ENCODE measurements around the gene ZNF526. TPM values are rescaled to one million over a fixed set of nuclear protein-coding genes. Genes with fewer than 3 reads are reported as not detected.

Gene ZNF526, protein sequence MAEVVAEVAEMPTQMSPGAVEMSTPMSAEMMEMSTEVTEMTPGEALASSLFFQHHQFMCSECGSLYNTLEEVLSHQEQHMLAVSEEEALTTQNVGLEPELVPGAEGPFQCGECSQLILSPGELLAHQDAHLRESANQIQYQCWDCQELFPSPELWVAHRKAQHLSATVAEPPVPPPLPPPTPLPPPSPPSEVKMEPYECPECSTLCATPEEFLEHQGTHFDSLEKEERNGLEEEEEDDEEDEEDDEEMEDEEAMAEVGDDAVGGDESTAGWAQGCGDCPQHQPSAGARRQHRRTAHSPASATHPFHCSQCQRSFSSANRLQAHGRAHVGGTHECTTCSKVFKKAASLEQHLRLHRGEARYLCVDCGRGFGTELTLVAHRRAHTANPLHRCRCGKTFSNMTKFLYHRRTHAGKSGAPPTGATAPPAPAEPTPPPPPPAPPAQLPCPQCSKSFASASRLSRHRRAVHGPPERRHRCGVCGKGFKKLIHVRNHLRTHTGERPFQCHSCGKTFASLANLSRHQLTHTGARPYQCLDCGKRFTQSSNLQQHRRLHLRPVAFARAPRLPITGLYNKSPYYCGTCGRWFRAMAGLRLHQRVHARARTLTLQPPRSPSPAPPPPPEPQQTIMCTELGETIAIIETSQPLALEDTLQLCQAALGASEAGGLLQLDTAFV
- polyA plus RNA-seq (2011; rRNA removed) (4.6 and 5.4 TPM in 2 replicates), polyA minus RNA-seq (2011; rRNA and poly(A)+ RNA removed) (14.3 and 16.1 TPM in 2 replicates)

DNA sequence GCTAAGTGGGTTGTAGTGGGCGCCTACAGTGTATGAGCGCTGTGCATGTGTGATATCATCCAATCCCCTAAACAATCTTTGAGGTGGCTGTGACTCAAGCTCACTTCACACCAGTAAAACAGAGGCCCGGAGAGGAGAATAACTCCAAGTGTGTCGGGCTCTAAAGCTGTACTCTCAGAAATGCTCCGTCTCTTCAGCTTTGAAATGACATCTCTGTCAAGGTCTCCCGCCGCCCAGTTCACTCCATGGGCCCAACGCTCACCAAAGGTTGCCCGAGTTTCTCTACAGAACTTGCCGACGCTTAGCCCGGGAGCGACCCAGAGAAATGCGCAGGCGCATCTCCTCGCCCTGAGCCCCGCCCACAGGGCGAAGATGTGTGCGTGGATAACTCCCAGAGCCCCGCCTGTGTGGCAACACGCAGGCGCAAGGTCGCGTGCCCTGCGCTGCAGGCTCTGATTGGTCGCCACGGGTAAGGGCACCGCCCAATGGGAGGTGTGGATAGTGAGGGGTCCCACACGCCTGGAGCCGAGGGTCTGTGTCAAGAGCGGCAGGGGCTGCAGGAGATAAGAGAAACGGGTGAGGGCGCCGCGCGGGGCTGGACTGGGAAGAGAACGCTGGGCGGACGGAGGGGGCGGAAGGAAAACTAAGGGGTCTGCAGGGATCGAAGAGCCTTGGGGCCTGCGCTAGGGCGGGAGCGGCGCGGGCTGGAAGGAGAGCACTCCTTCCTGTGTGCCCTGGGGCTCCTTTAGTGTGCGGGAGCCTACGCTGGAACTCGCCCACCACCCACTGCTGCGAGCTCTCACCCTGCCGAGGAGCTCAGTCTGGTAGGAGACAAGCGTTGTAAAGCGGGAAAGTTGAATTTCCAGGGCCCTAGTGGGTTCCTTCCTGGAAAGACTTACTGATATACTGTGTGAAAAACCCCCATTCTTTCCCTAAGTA is at the start of gene ZNF526:
Gene ZNF526, plus strand, starts transcription at position 501 of the 939 bp plus-strand sequence. CDS start 4,092 bp downstream, outside the sequence.
- CTCF ChIA-PET: interaction anchor here (1.0 to 1.3 kb wide), 3 partner anchors 26 to 112 kb away, joined by 3 to 5 read pairs (median 3); no protein-coding TSS in a partner anchor
- TF ChIP-seq, protein P1, sequence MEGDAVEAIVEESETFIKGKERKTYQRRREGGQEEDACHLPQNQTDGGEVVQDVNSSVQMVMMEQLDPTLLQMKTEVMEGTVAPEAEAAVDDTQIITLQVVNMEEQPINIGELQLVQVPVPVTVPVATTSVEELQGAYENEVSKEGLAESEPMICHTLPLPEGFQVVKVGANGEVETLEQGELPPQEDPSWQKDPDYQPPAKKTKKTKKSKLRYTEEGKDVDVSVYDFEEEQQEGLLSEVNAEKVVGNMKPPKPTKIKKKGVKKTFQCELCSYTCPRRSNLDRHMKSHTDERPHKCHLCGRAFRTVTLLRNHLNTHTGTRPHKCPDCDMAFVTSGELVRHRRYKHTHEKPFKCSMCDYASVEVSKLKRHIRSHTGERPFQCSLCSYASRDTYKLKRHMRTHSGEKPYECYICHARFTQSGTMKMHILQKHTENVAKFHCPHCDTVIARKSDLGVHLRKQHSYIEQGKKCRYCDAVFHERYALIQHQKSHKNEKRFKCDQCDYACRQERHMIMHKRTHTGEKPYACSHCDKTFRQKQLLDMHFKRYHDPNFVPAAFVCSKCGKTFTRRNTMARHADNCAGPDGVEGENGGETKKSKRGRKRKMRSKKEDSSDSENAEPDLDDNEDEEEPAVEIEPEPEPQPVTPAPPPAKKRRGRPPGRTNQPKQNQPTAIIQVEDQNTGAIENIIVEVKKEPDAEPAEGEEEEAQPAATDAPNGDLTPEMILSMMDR (IDR thresholded peaks at IDR 0.05; ENCODE audit: low read depth, low read length): no peak
- POLR2A ChIA-PET: interaction anchor here (0.6 to 0.9 kb wide), 3 partner anchors 14 to 170 kb away, joined by 3 read pairs; partner anchors contain the start of gene CNFN

DNA sequence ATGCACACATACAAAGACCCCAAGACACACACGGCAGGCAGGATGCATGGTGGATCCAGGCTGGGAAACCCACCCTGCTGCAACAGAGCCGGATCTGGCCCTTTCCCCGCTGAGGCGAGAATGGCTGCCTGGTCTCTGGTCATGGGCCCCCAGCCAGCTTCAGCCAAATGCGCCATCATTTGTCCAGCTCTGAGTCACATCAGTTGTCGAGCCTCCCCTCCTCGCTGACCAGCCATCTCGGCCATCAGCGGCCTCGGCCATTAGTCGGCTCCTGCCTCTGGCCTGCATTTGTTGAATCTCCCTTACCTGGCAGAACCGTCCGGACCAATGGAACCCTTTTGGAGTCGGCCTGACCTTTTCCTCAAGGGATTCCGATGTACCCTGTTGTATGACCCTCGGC is 49.4 kb upstream of the ZNF526 start:
- no peak overlapping the region for H3K4me3 ChIP-seq (ENCODE audit: low read depth, low read length)
- CTCF ChIA-PET: no interaction called here
- TF ChIP-seq, protein P1 (IDR thresholded peaks at IDR 0.05; ENCODE audit: low read depth, low read length): no peak
- no peaks in the 10 kb centered on the region for H3K9me3 ChIP-seq (ENCODE audit: control insufficient read depth, insufficient read depth, low read length)
- POLR2A ChIA-PET: no interaction called here
- no peak overlapping the region for H3K27ac ChIP-seq (ENCODE audit: low read depth, low read length)
- DNase-seq (ENCODE audit: low read depth, low spot score): no peak
- H3K27me3 ChIP-seq (ENCODE audit: control insufficient read depth, insufficient read depth, low read length): peaks cover 61% of the 10 kb centered on the region

More for the DNA sequence above, at the start of gene ZNF526:
- H3K4me3 ChIP-seq (ENCODE audit: low read depth, low read length): peak within 1 kb of the TSS; percentile 96
- DNase-seq (ENCODE audit: low read depth, low spot score): peak; percentile 94
- no peaks in the 10 kb centered on the region; the same call in 1 of the 2 replicates for H3K9me3 ChIP-seq (ENCODE audit: control insufficient read depth, insufficient read depth, low read length)
- peak within 1 kb of the TSS; percentile 80 for H3K27ac ChIP-seq (ENCODE audit: low read depth, low read length)
- no peaks in the 10 kb centered on the region for H3K27me3 ChIP-seq (ENCODE audit: control insufficient read depth, insufficient read depth, low read length)

DNA sequence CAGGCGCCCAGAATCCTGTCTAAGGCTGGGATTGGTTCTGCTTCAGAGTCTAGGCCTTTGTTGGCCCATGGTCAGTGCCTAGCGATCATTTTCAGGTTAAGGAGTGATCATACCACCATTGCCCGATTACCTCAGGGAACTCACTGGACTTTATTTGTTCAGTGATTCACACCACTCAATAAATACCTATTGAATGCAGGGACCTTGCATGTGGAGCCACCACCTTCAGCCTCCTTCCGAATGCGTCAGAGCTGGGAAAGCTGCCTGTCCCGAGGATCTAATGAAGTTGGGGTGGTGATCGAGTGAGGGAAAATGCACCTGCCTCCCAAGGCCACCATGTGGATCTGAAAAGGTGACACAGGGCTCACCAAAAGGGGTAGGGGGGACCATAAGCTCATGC is 47.9 kb upstream of the ZNF526 start:
- POLR2A ChIA-PET: no interaction called here
- TF ChIP-seq, protein P1 (IDR thresholded peaks at IDR 0.05; ENCODE audit: low read depth, low read length): no peak
- H3K9me3 ChIP-seq (ENCODE audit: control insufficient read depth, insufficient read depth, low read length): no peaks in the 10 kb centered on the region
- H3K27ac ChIP-seq (ENCODE audit: low read depth, low read length): no peak overlapping the region
- H3K27me3 ChIP-seq (ENCODE audit: control insufficient read depth, insufficient read depth, low read length): peaks cover 58% of the 10 kb centered on the region
- CTCF ChIA-PET: no interaction called here
- DNase-seq (ENCODE audit: low read depth, low spot score): no peak
- H3K4me3 ChIP-seq (ENCODE audit: low read depth, low read length): no peak overlapping the region

DNA sequence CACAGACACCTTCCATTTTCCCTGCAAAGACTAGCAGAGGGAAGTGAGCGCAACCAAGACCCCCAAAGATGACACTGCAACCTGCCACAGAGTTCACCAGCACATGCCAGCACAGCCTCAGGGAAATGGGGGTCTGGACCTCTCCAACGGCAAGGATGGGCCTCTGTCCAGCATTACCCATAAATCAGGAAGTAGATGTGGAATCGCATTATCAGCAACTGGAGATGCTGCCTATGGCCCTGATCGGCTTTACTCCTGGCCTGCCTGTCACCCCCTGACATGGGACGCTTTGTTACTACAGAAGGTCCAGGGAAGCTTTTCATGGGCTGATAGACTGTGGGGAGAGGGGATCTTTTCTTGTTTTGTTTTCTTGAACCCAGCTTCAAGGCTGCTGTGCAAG is 46.4 kb upstream of the ZNF526 start:
- DNase-seq (ENCODE audit: low read depth, low spot score): no peak
- TF ChIP-seq, protein P1 (IDR thresholded peaks at IDR 0.05; ENCODE audit: low read depth, low read length): no peak
- no peak overlapping the region for H3K4me3 ChIP-seq (ENCODE audit: low read depth, low read length)
- CTCF ChIA-PET: no interaction called here
- no peak overlapping the region for H3K27ac ChIP-seq (ENCODE audit: low read depth, low read length)
- H3K9me3 ChIP-seq (ENCODE audit: control insufficient read depth, insufficient read depth, low read length): no peaks in the 10 kb centered on the region
- peaks cover 60% of the 10 kb centered on the region for H3K27me3 ChIP-seq (ENCODE audit: control insufficient read depth, insufficient read depth, low read length)
- POLR2A ChIA-PET: no interaction called here
